HG03060 (cell line): ENCODE results near the gene IL32.
"Not testable (repeated sequence)": the region's sequence is repeated elsewhere in the genome, so short reads cannot be mapped to it uniquely, and the experiment has no call there.

Experiments
- ATAC-seq: cut with Tn5 transposase; IDR thresholded peaks from one replicate; pipeline ENCODE4 v1.9.1; 2021; ENCODE audit warnings: low read depth, moderate number of reproducible peaks; ENCODE audit not compliant: unreplicated experiment

Gene IL32

DNA sequence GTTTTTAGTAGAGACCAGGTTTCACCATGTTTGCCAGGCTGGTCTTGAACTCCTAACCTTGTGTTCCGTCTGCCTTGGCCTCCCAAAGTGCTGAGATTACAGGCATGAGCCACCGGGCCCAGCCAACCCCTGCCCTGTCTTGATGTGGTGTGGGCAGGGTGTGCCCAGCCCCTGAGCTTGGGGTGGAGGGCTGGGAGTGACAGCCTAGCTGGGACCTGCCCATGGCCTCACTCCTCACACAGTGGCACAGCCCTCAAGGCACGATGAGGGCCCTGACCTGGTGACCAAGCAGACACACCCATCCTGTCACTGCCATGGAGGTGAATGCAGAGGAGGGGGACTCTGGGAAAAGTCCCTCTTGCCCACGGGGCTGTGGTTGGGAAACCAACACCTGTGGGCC lies 3.0 kb downstream of the IL32 start:
- ATAC-seq = no peak

- ATAC-seq = not testable (repeated sequence)
These were observed 3.7 kb downstream of the IL32 start for GRCh38 chr16:3069146-3069545.

DNA sequence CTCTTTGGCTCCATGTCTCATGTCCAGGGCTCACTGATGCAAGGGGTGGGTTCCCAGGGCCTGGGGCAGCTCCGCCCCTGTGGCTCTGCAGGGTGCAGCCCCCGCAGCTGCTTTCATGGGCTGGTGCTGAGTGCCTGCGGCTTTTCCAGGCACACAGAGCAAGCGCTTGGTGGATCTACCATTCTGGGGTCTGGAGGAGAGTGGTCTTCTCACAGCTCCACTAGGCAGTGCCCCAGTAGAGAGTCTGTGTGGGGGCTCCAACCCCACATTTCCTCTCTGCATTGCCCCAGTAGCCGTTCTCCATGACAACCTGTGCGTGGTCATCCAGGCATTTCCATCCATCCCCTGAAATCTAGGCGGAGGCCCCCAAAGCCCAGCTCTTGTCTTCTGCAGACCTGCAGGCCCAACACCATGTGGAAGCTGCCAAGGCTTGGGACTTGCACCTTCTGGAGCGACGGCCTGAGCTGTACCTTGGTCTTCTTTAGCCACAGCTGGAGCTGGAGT lies 5.2 kb downstream of the IL32 start:
- ATAC-seq = no peak

DNA sequence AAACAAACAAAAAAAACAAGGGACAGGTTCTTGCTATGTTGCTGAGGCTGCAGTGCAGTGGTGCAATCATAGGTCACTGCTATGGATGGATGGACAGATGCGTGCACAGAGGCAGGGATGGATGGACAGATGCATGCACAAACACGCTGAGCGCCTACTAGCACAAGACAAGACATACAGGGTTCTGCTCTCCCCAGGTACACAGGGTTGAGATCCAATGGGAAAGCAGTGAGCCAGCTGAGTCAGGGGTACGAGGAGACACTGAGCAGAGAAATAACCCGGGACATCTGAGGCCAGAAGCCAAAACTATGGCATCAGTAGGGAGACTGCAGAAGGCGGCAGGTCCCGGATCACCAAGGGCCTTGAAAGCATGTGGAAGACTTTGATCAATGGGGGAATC lies 6.2 kb downstream of the IL32 start:
- ATAC-seq = no peak

DNA sequence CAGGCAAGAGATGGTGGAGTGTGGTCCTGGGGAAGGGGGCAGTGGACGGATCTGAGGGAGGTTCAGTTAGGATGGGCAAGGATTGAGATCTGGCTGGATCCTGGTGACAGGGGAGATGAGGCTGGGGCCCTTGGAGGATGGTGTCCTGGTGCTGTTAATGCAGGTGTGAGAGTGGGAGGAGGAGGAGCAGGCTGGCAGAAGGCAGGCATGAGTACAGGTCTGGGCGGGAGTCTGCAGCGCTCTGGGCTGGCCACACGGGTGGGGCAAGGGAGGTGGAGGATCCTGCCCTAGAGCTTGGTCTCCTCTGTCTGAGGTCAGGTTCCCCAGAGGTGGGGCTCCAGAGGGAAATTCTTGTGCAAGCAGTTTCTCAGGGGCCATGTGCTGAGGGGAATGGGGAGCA lies 6.7 kb downstream of the IL32 start:
- not testable (repeated sequence) for ATAC-seq

GRCh38 chr16:3072576-3073263 lies 7.3 kb downstream of the IL32 start:
- ATAC-seq = not testable (repeated sequence)

DNA sequence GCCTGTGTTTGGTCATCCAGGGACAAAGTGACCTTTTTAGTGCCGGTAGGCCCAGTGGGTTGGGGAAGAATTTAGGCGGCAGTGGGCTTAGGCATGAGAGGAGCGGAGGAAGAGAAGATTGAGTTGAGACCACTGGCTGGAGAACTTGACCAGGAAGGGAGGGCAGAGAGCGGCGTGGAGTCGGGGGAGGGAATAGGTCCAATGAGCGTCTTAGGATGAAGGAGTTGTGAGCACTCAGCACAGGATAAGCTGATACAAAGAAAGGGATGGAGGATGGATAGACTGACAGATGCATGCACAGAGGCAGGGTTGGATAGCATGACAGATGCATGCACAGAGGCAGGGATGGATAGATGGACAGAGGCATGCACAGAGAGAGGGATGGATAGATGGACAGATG lies 8.0 kb downstream of the IL32 start:
- ATAC-seq = no peak

DNA sequence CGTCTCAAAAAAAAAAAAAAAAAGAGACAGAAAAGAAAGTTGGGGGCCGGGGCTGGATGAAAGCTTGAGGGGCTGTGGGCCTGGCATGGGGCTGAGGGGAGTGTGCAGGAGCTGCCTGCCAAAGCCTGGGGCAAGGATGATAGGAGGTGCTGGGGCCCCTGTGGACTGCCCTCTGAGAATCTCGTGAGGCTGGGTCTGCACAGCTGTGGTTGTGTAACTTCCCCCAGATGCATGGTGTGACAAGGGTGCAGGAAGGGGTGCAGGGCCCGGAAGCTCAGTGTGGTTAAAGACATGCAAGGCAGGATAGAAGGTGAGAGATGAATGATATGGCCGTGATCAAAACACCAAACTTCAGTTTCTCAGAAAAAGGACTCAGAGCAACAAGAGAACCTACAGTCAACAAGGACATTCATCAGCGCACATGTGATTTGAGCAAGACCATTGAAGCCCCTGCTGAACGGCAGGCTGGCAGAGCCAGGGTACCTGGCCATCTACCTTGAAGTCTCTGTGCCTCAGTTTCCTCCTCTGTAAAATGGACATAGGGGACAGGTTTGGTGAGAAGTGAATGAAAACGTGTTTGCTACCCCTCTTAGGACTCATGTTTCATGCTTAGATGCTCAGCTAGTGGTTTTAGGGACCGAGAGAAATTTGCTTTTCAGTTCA lies 9.6 kb downstream of the IL32 start:
- no peak for ATAC-seq

GRCh38 chr16:3075523-3075915 lies 10.1 kb downstream of the IL32 start:
- no peak for ATAC-seq

DNA sequence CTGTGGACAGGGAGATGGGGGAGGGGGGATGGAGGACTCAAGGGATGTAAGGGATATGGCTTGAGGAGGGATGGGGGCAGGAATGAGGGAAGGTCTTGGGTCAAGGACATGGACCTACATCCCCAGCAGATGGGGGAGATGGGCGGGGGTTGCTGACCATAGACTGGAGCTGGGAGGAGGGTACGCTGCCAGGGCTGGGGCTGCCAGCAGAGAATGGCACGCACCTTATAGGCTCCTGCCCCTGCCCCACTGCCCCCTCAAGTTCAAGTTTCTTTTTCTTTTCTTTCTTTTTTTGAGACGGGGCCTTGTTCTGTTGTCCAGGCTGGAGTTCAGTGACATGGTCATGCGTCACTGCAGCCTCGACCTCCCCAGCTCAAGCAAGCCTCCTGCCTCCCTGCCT lies 10.5 kb downstream of the IL32 start:
- ATAC-seq = not testable (repeated sequence)

- ATAC-seq = no peak
These were observed 11.1 kb downstream of the IL32 start for GRCh38 chr16:3076577-3076976.

GRCh38 chr16:3080024-3080423 lies 14.6 kb downstream of the IL32 start:
- no peak for ATAC-seq

GRCh38 chr16:3081957-3082356 lies 16.5 kb downstream of the IL32 start:
- ATAC-seq = not testable (repeated sequence)

GRCh38 chr16:3083408-3083807 lies 18.0 kb downstream of the IL32 start:
- not testable (repeated sequence) for ATAC-seq

DNA sequence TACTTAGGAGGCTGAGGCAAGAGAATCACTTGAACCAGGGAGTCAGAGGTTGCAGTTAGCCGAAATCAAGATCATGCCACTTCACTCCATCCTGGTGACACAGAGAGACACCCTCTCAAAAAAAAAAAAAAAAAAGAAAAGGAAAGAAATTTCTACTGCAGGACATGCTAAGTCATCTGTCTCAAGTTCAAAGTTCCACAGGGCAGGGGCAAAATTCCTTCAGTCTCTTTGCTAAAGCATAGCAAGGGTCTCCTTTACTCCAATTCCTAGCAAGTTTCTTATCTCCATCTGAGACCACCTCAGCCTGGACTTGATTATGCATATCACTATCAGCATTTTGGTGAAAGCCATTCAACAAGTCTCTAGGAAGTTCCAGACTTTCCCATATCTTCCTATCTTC lies 19.1 kb downstream of the IL32 start:
- ATAC-seq = no peak

- ATAC-seq = no peak
These were observed 19.7 kb downstream of the IL32 start for GRCh38 chr16:3084969-3085670.

DNA sequence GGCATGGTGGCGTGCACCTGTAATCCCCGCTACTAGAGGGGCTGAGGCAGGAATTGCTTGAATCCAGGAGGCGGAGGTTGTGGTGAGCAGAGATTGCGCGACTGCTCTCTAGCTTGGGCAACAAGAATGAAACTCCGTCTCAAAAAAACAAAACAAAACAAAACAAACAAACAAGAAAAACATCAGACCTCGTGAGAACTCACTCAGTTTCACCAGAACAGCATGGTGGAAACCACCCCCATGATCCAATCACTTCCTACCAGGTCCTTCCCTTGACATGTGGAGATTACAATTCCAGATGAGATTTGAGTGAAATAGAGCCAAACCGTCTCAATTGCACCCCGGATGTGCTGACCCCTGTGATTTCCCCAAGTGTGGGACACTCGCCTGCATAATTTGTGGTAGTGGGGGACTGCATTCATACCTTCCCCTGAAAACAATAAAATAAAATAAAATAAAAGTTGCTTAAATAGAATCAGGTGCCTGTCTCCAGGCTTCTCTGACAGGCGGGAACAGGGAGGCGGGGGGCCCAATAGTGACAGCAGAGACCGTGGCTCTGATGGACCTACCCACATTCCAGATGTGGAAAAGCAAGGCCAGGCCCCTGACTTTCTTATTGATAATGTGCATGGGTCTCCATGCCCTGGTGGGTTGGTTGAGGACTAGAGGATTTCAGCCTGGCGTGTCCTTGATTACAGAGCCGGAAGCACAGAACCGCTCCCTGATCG lies 20.6 kb downstream of the IL32 start:
- no peak for ATAC-seq

DNA sequence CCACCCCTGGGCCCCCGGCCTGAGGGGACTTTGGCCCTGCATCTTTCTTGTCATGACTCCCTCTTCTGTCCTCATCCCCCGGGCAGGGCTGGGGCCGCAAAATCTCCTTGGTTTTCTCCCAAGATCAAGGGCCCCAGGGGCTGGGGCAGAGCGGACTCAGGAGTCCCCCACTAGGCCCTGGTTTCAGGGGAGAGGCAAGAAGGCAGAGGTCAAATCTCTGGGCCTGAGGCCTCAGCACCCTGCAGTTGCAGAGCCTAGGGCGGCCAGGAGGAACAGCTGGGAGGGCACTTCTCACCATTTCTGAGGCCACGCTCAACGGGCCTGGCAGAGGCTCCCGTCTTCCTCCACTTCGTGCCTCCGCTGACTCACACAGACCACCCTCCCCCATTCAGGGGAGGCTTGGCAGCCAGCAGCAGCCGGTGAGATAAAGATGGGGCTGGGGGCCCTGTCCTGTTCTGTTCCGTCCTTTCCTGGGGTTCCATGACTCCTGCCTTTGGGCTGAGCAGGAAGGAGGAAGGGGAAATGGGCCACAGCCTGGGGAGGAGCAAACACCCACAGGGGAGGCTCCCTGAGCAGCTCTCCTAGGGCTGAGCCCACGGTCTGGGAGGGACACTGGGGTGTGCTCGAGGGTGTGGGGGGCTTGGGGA lies 21.3 kb downstream of the IL32 start:
- no peak for ATAC-seq

GRCh38 chr16:3087243-3088235 lies 22.1 kb downstream of the IL32 start:
- no peak for ATAC-seq
